ENCODE measurements around the gene UQCRC1. TPM values are rescaled to one million over a fixed set of nuclear protein-coding genes. Genes with fewer than 3 reads are reported as not detected.

The UQCRC1 gene
- total RNA-seq, 2 donors from 2014 or later, result 682 to 753 TPM

DNA sequence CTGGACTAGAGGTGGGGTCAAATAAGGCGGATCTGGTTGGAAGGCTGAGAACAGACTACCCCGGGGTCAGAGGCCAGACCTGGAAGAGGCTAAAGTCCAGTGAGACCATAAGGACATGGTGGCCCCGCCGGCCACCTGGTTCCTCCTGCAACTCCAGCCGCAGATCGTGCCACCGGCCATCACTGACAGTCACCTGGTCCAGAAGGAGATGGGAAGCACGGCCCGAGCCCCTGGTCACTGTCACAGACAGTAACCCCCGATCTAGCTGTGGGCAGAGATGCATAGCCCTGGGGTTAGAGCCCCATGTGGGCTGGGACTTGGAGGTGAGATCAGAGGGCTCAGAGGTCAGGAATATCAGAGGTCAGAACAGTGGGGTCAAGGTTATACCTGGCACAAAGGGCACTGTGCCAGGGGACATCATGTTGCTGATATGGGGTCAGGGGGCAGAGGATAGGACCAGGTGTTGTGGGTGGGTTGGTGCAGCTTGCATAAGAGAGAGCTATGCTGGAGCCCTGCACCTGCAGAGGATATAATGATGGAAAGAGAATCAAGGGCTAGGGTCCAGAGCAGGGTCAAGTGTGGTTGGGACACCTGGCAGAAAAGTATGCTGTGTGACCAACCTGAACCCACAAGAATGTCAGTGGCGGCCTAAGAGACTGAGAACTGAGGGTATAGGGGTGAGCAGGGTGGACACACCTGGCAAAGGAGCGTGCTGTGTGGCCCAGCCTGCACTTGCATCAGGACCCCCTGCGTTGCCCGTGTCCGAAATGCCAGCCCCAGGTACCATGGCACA lies 43.7 kb upstream of the UQCRC1 start:
- Histone ChIP-seq H3K27me3 (no peaks in the 10 kb centered on the region), H3K36me3 (no peaks in the 10 kb centered on the region), H3K4me3 (no peak overlapping the region), H3K9me3 (no peaks in the 10 kb centered on the region), H3K27ac (no peak overlapping the region), H3K4me1 (no peaks in the 10 kb centered on the region), H3K9ac (ENCODE audit: low read depth in 2 of 2, low read length in 2 of 2) (peak overlapping the region in 1 of 2 donors; percentile 24)
- intact Hi-C loops (cut with DNase I), result no loop called here
- no peak for DNase-seq
- TF ChIP-seq, protein P1, sequence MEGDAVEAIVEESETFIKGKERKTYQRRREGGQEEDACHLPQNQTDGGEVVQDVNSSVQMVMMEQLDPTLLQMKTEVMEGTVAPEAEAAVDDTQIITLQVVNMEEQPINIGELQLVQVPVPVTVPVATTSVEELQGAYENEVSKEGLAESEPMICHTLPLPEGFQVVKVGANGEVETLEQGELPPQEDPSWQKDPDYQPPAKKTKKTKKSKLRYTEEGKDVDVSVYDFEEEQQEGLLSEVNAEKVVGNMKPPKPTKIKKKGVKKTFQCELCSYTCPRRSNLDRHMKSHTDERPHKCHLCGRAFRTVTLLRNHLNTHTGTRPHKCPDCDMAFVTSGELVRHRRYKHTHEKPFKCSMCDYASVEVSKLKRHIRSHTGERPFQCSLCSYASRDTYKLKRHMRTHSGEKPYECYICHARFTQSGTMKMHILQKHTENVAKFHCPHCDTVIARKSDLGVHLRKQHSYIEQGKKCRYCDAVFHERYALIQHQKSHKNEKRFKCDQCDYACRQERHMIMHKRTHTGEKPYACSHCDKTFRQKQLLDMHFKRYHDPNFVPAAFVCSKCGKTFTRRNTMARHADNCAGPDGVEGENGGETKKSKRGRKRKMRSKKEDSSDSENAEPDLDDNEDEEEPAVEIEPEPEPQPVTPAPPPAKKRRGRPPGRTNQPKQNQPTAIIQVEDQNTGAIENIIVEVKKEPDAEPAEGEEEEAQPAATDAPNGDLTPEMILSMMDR (IDR thresholded peaks at IDR 0.05), result no peak

DNA sequence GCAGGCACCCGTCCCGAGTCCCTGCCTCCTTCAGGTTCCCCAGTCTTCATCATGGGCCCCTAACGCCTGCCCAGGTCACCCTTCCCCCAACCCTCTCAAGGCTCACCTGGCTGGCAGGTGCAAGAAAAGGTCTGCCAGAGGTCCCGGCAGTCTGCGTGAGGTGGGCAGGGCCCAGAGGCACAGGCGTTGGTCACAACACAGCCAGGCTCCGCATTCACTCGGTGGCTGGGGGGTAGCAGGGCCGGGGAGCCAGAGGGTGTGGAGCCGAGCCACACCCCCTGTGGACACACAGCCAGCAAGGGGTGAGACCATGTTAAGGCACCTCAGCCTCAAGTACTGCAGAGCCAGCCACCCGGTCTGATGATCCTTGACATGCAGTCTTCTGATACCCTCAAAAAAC lies 42.3 kb upstream of the UQCRC1 start:
- no peak for DNase-seq
- TF ChIP-seq, protein P1 (IDR thresholded peaks at IDR 0.05), result no peak

DNA sequence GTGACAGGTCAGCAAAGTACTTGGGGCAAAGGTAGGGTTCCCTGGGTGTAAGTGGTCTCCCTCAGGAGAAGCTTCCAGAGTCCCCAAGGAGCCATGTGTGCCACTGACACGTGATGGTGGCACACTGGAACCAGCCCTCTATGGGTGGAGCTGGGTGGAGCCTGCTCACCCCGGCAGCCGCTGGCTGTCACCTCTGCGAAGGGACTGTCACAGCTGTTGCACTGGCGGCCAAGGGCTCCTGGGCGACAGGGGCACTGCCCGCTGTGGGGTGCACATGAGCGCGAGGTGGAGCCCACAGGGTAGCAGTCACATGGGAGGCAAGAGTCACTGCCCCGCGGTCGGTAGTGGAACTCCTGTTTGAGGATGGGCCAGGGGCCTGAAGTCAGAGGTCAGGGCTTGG lies 41.3 kb upstream of the UQCRC1 start:
- TF ChIP-seq, protein P1 (IDR thresholded peaks at IDR 0.05), result no peak
- Histone ChIP-seq H3K36me3 (no peaks in the 10 kb centered on the region), H3K4me1 (no peaks in the 10 kb centered on the region), H3K9me3 (no peaks in the 10 kb centered on the region), H3K27ac (no peak overlapping the region), H3K27me3 (no peaks in the 10 kb centered on the region), H3K4me3 (no peak overlapping the region), H3K9ac (ENCODE audit: low read depth in 2 of 2, low read length in 2 of 2) (no peak overlapping the region)
- intact Hi-C loops (cut with DNase I), result no loop called here
- peak; percentile 34 for DNase-seq

More for the DNA sequence above, 42.3 kb upstream of the UQCRC1 start:
- Histone ChIP-seq H3K9me3 (no peaks in the 10 kb centered on the region), H3K36me3 (no peaks in the 10 kb centered on the region), H3K4me3 (no peak overlapping the region), H3K27ac (no peak overlapping the region), H3K27me3 (no peaks in the 10 kb centered on the region), H3K9ac (ENCODE audit: low read depth in 2 of 2, low read length in 2 of 2) (no peak overlapping the region), H3K4me1 (no peaks in the 10 kb centered on the region)
- intact Hi-C loops (cut with DNase I), result no loop called here

DNA sequence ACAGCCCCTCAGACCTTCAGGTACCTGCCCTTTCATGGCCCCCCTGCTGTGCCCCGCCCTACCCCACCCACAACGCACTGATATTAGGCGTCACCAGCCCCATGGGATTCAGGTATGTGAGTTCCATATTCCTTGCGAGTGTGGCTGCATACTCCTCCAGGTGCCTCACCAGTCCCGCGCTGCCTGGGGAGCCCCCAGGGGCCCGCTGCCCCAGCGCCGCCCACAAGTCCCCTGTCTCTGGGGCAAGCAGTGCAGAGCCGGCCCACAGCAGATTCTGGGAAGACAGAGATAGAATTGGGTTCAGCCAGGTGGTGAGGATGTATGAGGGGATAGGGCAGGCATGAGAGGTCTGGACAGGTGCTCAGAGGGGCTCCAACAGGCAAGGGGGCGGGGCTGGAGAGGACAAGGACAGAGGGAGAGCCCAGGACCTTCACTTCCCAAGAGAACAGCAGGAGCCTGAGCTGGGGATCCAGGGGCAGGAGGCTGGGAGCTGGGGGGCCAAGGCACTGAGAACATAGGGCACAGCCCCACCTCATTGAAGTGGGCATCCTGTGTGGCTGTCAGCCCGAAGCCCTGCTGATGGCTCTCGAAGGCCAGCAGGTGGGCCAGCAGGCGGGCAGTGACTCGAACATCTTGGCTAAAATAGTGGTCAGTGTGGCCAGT lies 38.9 kb upstream of the UQCRC1 start:
- H3K9me3 ChIP-seq, result no peaks in the 10 kb centered on the region
- no peak overlapping the region for H3K27ac ChIP-seq
- TF ChIP-seq, protein P1 (IDR thresholded peaks at IDR 0.05), result no peak
- H3K4me3 ChIP-seq, result no peak overlapping the region
- intact Hi-C loops (cut with DNase I), result no loop called here
- H3K36me3 ChIP-seq, result no peaks in the 10 kb centered on the region
- DNase-seq, result no peak
- H3K4me1 ChIP-seq, result no peaks in the 10 kb centered on the region
- no peaks in the 10 kb centered on the region for H3K27me3 ChIP-seq
- H3K9ac ChIP-seq (ENCODE audit: low read depth in 2 of 2, low read length in 2 of 2), result no peak overlapping the region

DNA sequence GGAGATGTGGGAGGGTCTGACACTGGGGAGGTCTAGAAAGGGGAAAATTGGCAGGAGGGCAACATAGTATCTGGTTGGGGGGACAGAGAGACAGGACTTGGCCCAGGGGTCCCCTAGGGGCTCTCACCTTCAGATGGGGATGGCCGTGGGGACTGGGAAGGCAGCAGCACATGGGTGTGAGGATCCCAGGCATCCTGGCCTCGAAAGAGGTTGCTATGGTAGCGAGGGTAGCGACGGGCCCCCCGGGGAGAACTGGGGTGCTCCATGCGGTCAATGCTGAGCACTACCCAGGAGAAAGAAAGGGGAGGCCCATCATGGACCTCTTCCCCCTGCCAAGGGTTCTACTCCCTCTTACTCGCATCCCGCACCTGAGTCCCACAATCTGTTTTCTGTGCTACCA lies 38.3 kb upstream of the UQCRC1 start:
- Histone ChIP-seq H3K4me3 (no peak overlapping the region), H3K4me1 (no peaks in the 10 kb centered on the region), H3K36me3 (no peaks in the 10 kb centered on the region), H3K9me3 (no peaks in the 10 kb centered on the region), H3K27ac (no peak overlapping the region), H3K9ac (ENCODE audit: low read depth in 2 of 2, low read length in 2 of 2) (no peak overlapping the region), H3K27me3 (no peaks in the 10 kb centered on the region)
- no peak for DNase-seq
- TF ChIP-seq, protein P1 (IDR thresholded peaks at IDR 0.05), result no peak
- intact Hi-C loops (cut with DNase I), result no loop called here
